GM19452 (cell line): ENCODE data around the gene NACAD.
"Not testable (repeated sequence)": the region's sequence is repeated elsewhere in the genome, so short reads cannot be mapped to it uniquely, and the experiment has no call there.

ENCODE experiments used
- ATAC-seq: cut with Tn5 transposase; IDR thresholded peaks from one replicate; pipeline ENCODE4 v1.9.1; 2021; ENCODE audit not compliant: unreplicated experiment

NACAD gene

GRCh38 chr7:45114926-45115325, 26.2 kb upstream of the NACAD start:
- ATAC-seq = no peak

DNA sequence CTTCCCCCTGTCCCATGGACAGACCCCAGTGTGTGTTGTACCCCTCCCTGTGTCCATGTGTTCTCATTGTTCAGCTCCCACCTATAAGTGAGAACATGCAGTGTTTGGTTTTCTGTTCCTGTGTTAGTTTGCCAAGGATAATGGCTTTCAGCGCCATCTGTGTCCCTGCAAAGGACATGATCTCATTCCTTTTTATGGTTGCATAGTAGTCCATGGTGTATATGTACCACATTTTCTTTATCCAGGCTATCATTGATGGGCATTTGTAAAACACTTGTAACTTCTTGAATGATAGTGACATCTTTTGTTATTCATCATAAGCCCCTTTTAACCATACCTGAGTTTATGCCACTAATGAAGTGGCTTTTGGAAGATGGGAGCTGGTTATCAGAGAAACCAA, 25.5 kb upstream of the NACAD start:
- not testable (repeated sequence) for ATAC-seq

- no peak for ATAC-seq
Observed at GRCh38 chr7:45112648-45113047, 23.9 kb upstream of the NACAD start.

DNA sequence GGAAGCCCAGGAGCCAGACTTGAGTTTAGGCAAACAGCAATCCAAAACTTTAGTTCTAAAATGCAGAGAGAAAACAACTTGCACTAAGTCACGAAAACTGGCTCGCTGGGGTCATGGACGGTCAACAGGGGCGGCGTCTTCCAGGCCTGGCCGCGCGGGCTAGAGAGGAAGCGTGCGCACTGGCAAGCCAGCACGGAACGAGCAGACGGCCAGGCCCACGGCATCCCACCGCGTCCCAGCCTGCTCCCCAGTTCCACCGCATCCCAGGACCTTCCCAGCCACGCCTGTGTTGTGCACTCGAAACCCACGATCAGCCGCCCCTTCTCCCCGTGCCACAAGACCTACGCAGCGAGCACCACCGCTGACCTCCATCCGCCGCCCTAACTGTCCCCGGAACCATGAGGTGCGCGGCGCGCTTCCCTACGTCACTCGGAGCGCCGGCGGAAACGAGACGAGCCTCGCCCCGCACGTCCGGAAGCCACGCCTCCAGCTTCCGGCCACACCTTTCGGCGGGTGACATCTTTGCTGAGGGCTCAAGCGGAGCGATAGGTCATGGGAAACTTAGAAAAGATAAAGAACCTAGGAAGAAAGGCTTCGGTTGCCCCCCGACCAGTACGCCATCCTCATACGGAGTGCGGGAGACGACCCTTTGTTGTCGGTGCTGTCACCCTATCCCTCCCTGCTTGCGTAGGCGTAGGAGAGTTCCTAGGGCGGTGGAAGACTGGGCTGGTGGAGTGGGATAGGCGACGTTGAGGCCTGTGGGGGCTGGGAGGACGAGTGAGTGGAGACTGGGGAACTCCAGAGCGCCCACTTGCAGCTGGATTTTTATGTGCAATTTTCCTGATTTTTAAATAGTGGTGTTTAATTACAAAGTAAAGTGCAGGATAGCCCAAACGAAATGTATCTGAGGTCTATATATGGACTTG, 22.8 kb upstream of the NACAD start, which contains the start of gene TBRG4:
TSS of gene TBRG4 (minus strand) at position 400 of the 926 bp plus-strand sequence. CDS start 2,460 bp downstream, outside the sequence.
- peak; percentile 97 for ATAC-seq

DNA sequence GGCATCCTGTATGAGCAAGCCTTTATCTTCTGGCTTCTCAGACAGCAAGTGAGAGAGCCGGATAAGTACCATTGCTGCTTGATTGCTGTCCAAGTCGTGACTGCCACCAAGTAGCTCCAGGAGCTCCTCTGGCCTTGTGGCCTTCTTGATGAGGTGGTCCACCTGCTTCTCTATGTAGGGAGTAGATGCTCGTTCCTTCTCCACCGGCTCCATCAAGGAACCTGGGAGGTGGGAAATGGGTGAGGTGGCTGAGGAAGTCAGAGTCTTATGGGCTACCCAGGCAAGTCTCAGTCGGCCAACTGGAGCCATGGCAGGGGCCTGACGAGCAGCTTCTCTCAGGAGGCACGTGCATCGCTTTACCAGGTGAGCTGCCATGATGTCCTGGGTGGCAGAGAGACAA, 20.1 kb upstream of the NACAD start:
- ATAC-seq = no peak

DNA sequence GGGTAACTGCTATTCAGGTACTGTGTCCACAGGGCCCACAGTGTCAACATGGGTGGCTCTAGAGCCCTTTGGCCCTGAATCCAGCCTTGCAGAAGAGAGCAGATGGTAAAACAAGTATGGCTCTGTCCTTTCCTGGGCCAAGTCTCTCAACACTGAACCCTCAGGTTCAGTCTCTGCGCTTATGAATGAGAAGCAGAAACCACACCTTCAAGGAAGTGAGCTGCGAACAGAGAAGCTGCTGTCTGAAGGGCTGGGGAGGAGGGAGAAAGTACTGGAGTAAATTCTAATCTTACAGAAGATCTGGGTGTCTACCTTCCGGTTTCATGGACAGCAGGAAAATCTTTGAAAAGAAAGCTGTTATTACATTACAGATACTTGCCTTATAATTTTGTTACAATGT, 18.6 kb upstream of the NACAD start:
- ATAC-seq = no peak

- ATAC-seq = no peak
Observed at GRCh38 chr7:45106820-45107219, 18.1 kb upstream of the NACAD start.

DNA sequence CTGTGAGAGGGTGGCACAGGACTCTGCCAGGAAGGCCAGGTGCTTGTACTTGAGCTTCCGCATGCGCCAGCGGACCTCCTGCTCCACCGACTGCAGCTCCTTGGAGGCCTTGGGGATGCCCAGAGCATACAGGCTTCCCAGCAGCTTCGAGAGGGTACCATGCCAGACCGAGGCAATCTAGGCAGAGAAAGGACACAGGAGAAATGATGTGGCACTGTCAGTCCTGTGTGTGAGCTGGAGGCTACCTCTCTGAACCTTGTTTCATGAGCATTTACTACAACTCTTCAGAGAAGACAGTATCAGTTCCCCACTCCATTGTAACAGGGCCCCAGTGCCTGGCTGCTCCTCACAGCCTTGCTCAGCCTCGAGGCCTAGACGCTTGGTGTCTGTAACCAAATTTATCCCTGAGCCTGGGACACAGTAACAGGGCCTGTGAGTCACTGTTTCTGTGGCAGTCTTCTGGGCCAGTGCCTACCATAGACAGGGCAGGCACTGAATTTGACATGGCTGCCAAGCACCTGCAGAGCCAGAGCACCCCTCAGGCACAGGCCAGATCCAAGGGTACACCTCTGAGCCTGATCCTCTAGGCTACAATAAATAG, 16.9 kb upstream of the NACAD start:
- ATAC-seq = no peak

- ATAC-seq = no peak
Observed at GRCh38 chr7:45104844-45105587, 16.2 kb upstream of the NACAD start.

GRCh38 chr7:45103958-45104843, 15.4 kb upstream of the NACAD start:
- ATAC-seq = no peak

GRCh38 chr7:45102785-45103712, 14.3 kb upstream of the NACAD start:
- ATAC-seq = no peak

GRCh38 chr7:45101748-45102147, 13.0 kb upstream of the NACAD start:
- no peak for ATAC-seq

DNA sequence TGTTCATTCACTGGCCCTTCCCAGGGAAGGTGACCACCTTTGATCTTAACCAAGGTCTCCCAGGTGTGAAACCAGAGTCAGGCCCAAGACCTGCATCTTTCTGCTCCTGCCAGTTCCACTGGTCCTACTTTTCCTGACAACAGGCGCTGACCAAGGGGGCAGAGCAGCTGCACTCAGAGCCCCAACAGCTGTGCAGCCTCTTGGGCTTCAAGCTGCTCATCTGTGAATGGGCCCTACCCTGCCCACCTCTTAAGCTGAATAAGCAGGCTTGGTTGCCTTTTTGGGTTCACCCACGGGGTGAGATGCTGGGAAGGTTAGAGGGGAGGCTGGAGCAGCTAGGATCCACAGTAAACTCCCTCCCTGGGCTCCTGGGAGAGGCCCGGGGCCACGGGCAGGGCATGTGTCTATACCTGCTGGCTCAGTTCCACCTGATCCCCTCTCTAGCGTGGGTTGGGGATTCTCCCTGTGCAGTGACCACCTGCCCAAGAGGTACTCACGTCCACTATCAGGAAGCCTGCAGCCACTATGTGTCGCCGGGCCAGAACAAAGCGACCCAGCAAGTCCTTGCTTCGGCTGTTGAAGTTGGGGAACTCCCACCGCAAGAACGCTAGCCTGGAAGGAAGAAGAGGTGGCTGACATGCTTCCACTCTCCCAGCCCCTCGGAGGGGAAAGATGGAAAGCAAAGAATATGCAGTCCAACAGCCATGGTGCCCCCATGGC, 12.2 kb upstream of the NACAD start:
- no peak for ATAC-seq

GRCh38 chr7:45099891-45100760, 11.4 kb upstream of the NACAD start:
- ATAC-seq = no peak

DNA sequence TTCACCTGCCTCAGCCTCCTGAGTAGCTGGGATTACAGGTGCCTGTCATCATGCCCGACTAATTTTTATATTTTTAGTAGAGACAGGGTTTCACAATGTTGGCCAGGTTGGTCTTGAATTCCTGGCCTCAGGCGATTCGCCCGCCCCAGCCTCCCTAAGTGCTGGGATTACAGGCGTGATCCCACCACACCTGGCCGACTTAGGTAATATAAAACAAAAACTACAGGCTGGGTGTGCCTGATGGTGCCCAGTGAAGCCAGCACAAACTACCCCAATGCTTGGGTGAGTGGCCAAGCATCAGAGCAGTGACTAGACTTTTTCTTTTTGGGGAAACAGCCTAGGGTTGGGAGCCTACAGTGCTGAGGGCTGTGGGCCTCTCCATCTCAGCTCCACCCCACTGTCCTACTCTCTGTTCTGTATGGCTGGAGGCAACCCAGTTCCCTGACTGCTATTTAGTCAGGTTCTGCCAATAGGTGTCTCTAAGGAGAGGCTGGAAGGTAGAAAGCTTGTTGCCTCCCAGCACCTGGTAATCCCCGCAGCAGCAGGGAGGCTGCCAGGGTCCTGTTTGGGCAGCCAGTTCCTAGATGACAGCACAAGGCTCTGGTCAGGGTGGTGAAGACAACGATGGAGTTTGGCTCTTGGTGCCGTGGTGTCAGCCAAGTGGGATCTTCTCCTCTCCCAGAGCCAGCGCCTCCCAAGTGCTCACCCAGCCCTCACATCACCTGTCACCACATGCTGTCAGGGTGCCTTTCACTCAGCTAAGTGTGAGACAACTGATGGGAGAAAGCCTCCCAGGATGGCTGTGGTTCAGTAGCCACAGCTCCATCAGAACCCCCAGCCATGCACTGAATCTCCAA, 10.4 kb upstream of the NACAD start:
- no peak for ATAC-seq

DNA sequence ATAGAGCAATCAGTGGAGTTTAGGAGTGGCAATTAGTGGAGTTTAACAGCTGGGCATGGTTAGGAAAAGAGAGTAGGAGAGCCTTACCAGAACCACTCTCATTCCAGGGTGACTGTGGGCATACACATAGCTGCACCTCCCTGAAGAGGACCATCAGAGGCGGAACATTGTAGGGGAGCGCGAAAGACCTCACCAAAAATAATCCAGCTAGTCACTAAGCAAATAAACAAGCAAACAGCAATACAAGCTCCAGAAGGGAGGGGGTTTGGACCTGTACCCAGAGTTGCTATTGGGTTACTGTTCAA, 4.1 kb upstream of the NACAD start:
- no peak for ATAC-seq
